Measurements from ENCODE around the gene RASGRP2. TPM values are rescaled to one million over a fixed set of nuclear protein-coding genes. Genes with fewer than 3 reads are reported as not detected.

RASGRP2 gene
- polyA plus RNA-seq, 3 donors from 2014 or later, result 142 to 165 (median 154) TPM

- H3K36me3 Mint-ChIP-seq, result no peaks in the 10 kb centered on the region
- peaks cover 3 to 7% (median 4%) of the 10 kb centered on the region in 3 donors for H3K27me3 Mint-ChIP-seq (ENCODE audit: low read depth in 3 of 3)
- no peak overlapping the region for H3K27ac Mint-ChIP-seq
- no peak overlapping the region for H3K4me3 Mint-ChIP-seq
- H3K4me1 Mint-ChIP-seq, result peaks cover 0 to 3% of the 10 kb centered on the region in 2 donors
- DNase-seq, result no peak
- H3K9me3 Mint-ChIP-seq, result no peaks in the 10 kb centered on the region
Measured at GRCh38 chr11:64677441-64678023, 66.4 kb downstream of the RASGRP2 start.

Other genes with a start within 250 kb of the RASGRP2 start
- gene SLC22A11, start 188.2 kb downstream of the RASGRP2 start, polyA plus RNA-seq, result not detected
- not detected for gene SLC22A12, start 152.9 kb downstream of the RASGRP2 start, polyA plus RNA-seq
- gene NRXN2, start 20.9 kb downstream of the RASGRP2 start, polyA plus RNA-seq, result 1 to 10 TPM in 2 of 3 donors, under 1 TPM in 1; 0.44 to 3.6 (median 3.2) TPM
- gene PYGM, start 15.8 kb upstream of the RASGRP2 start, polyA plus RNA-seq, result 1 to 10 TPM in 1 of 3 donors, under 1 TPM in 1, not detected in 1; 0.63 to 1.1 TPM
- gene SF1, start 34.4 kb upstream of the RASGRP2 start, polyA plus RNA-seq, result 100 to 1,000 TPM in 1 of 3 donors, 10 to 100 TPM in 2; 51.1 to 142 (median 56.3) TPM
- 10 to 100 TPM in 2 of 3 donors, 1 to 10 TPM in 1; 9.2 to 16.4 (median 15.9) TPM for gene MAP4K2, start 59.1 kb upstream of the RASGRP2 start, polyA plus RNA-seq
- gene MEN1, start 66.4 kb upstream of the RASGRP2 start, polyA plus RNA-seq, result 10 to 100 TPM; 15.3 to 36.1 (median 27.1) TPM
- under 1 TPM in 2 of 3 donors, not detected in 1; 0.13 to 0.22 TPM for gene CDC42BPG, start 100.5 kb upstream of the RASGRP2 start, polyA plus RNA-seq
- gene EHD1, start 134.5 kb upstream of the RASGRP2 start, polyA plus RNA-seq, result 100 to 1,000 TPM; 136 to 247 (median 160) TPM
- gene ATG2A, start 173.1 kb upstream of the RASGRP2 start, polyA plus RNA-seq, result 10 to 100 TPM in 1 of 3 donors, 1 to 10 TPM in 2; 3.7 to 10.0 (median 6.7) TPM
- 10 to 100 TPM in 2 of 3 donors, 1 to 10 TPM in 1; 7.8 to 14.6 (median 14.0) TPM for gene PPP2R5B, start 180.5 kb upstream of the RASGRP2 start, polyA plus RNA-seq
- not detected for gene GPHA2, start 191.8 kb upstream of the RASGRP2 start, polyA plus RNA-seq
- not detected for gene MAJIN, start 228.0 kb upstream of the RASGRP2 start, polyA plus RNA-seq

Data from immature natural killer cell (primary cell).